Stimulated activated CD4-positive, alpha-beta T cell treated with anti-CD3 and anti-CD28 coated beads, Interleukin-4, amount 100 ng/mL, for 4 hours (primary cell): ENCODE results near the gene GBA3.

Experiments used
- DNase-seq, 2 experiments: peaks; one replicate each; pipeline ENCODE4 v3.0.0-alpha.2; 2020

Gene GBA3

DNA sequence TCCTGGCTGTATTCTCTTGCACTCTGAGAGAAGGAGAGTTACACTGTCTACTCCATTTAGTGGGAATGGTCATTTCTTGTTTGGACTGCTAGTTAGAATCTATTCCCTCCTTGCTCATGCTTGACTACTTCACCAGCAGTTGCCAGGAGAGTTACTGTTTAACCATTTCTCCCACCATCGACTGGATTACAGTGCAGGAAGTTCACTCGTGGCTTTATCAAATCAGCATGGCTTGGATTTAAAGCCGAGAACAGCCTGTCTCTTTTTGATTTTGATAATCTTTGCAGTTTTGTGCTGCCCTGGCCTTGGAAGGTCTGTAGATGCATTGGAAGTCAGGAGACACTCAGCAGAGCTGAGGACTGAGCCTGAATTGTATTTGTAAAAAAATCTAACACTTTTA is 3.2 kb downstream of the GBA3 start:
- DNase-seq = no peak

DNA sequence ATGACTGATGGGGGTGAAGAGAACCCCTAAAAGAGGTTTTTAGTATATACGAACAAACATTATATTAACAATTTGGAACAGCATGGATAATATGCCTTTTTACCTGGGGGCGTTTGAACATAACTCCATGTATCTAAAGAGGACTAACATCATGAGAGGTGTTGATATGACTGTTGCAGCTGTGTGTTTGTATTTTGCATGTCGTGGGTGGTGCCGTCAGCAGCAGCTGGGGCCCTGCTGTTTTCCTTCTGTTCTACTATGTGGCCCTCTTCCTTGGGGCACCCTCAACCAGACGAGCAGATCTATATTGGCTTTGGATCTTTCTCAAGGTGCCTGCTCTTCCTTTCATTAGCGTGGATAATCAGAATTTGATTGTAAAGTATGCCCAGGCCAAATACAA is 11.2 kb downstream of the GBA3 start:
- DNase-seq = no peak

DNA sequence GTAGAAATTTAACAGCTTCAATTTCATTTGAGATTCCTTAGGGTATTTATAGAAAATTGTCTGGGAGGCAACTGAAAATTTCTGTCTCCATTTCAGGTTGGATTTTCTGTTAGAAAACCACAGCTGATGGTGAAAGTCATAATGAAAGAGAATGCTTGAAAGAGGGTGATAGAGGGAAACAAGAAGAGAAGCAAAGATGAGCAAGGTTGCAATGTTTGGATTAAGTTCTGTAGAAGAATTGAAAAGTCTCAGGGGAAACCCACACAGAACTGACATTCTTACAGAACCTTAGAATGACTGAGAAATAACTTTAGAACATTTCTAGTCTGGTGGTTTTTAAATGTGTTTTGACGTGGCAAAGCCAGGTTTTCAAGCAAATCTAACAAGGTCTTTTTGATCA is 14.7 kb downstream of the GBA3 start:
- DNase-seq = no peak

DNA sequence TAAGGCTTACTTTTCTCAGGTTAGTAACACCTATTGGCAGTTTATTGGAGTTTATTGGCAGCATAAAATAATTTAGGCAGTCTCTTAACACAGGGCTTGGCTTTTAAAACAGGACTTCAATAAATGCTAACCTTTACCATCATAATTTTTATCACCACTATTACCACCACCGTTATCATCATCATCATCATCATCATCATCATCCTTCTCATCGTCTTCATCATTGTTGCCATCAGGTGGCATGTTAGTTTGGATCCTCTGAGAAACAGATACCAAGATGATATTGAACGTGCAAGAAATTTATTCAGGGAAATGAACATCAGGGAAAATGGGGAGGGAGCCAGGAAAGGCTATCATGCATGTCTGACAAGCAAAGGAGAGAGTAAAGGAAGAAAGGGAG is 16.2 kb downstream of the GBA3 start:
- DNase-seq = no peak

DNA sequence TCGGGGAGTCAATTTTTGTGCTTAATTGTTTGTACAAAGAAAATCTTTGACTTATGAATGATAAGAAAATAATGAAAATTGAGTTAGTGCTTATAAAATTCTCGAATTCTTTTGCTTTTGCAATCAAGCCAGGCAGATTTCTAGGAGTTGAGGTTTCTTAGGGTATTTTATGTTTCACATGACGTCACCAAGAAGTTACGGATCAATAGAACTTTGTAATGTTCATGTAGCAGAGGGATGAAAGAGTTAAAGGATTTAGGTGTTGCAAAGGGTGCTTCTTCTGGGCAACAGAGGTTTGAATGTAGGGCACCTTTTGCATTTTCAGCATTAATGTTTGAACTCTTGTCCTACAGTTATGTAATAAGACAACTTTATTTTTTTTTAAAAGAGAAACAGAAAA is 19.4 kb downstream of the GBA3 start:
- DNase-seq = no peak

DNA sequence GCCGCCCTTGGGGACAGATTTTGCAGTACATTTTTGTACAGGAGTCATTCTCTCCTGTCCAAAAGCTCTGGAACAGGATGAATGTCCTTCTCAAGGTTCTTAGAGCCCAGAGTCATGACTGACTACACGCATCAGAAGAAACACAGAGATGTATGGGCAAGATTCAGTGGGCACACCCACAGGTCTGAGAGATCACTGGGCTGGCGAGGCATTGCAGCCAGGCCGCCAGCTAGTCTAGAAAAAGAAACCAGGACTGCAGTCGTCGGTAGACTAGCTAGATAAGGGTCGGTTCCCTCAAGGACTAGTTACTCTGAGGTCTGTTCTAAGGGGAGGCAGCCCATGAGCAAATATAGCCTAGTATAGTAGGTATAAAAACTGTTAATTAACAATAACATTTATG is 19.8 kb downstream of the GBA3 start:
- no peak for DNase-seq

DNA sequence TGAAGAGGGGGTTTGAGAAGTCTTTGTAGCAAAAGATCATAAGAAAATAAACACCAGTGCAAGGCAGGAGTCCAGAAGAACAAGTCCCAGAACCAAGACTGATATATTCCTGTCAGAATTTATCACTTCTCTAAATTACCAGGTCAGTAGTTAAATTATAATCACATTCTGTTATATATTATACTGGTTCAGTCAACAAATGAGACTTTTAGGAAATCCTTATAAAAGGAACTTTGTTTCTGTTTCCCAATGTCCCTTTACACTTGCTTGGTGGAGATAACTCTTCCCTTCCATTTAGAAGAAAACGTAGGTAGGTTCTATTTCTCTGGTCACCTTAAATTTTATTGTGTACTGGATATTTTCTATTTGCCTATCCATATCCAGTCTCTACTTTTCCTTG is 21.1 kb downstream of the GBA3 start:
- DNase-seq = no peak

DNA sequence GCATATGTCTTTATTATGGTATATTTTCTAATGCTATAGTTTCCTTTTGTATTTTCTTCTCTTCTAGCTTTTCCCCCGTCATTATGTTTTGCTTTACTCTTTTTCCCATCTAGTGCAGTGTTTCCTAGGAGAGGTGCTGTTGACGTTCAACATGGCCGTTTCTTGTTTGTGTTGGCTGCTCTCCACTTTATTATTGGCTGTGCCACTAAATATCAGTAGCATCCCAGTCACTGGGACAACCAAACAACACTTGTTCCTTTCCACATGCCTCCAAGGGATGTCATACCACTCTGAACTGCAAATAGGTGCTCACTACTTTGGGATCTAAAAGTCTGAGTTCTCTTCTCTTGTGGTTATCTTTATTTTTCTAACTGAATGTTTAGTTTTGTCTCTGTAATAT is 26.5 kb downstream of the GBA3 start:
- DNase-seq = no peak

DNA sequence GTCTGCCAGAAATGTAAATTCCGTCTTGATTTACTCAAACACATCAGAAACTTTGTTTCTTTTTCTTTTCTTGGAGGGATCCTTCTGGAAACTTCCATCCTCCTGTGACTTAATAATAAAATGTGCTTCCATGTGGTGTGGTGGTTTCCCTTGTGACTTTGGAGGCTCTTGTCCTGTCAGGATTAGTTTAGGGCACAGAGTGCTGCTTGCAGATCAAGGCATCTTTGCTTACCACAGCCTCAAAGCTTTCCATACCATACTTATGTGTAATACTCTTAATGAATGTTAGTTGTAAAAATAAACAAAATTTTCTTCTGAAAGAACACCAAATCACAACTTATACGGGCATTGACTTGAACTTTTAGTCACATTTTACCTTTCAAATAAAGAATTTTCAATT is 27.4 kb downstream of the GBA3 start:
- no peak for DNase-seq

DNA sequence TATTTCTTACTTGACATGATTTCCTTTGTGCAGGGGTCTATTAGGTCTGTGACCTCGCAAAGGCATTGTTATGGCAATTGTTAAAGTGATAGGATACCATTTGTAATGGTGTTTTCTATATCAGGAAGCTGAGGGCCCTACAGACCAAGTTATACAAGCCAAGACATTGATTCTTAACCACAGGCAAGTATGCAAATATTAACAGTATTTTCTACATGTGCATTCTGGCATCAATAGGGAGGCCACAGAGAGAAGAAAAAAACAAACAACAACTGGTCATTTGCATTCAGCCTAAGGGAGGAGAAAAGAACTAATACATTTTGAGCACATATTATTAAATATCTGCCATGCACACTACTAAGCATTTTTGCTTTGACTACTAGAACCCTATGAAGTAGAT is 28.5 kb downstream of the GBA3 start:
- DNase-seq = no peak

DNA sequence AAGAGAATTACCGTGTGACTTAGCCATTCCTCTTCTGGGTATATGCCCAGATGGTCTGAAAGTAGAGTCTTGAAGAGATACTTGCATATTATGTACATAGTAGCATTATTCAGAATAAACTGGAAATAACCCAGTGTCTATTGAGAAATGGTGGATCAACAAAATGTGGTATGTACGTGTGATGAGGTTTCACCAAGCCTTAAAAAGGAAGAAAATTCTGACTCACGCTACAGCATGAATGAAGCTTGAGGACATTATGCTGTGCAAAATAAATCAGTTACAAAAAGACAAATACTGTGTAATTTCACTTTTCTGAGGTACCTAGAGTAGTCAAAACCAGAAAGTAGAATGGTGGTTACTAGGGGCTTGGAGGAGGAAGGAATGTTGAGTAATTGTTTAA is 37.3 kb downstream of the GBA3 start:
- DNase-seq = no peak

DNA sequence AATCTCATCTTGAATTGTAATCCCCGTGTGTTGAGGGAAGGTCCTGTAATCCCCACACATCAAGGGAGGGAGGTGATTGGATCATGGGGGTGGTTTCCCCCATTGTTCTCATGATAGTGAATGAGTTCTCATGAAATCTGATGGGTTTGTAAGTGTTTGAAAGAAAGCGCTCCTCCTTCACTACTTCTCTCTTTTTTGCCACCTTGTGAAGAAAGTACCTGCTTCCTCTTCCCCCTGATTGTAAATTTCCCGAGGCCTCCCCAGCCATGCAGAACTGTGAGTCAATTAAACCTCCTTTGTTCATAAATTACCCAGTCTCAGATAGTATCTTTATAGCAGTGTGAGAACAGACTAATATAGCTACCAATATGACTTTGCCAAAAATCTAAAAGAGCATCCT is 41.1 kb downstream of the GBA3 start:
- no peak for DNase-seq

DNA sequence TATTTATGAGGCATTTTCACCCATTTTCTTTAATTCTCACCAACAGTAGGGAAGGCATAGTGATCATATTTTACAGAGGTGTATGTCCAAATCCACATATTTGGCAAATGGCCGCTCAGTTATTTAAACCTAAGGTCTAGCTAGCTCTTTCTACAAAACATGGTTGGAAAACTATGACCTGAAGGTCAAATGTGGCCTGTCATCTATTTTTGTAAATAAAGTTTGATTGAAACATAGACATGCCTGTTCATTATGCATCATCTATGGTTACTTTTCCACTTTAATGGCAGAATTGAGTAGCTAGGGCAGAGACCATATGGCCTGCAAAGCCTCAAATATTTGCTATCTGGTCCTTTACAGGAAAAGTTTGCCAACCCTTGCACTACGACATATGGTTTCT is 44.2 kb downstream of the GBA3 start:
- DNase-seq = no peak

DNA sequence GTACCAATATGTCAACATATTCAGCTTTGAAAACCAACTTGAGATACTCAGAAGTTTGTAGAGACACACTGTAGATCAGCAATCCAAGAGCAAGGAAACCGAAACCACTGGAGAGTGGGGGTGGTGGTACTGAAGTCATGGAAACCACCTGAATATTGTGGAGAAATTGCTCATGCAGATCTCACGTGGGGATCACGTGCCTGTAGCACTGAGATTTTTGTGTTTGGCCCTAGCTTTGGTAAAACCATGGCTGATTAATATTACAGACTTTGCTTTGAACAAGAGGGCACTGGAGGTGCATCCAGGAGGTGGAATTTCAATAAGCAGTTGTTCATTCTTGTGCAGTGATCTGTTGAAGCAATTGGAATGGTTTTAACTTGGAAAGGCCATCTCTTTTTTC is 47.2 kb downstream of the GBA3 start:
- no peak for DNase-seq

DNA sequence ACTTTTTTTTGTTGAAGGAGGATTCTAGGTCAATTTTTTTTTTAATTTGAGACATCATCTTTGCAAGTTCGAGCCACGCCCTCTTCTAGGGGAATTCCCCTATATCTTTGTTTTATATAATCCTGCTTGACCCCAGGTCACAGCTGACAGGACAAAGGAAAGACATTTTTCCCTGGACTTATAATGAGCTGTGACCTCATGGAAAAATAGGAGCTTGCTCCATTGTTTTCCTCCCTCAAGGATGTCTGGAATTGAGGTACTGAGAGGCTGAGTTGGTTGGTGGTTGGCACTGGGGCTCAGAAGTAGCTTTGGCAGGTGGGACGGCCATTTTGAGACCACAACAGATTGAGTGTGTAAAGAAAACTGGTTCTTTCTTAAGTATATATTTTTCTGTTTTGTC is 49.0 kb downstream of the GBA3 start:
- DNase-seq = no peak

DNA sequence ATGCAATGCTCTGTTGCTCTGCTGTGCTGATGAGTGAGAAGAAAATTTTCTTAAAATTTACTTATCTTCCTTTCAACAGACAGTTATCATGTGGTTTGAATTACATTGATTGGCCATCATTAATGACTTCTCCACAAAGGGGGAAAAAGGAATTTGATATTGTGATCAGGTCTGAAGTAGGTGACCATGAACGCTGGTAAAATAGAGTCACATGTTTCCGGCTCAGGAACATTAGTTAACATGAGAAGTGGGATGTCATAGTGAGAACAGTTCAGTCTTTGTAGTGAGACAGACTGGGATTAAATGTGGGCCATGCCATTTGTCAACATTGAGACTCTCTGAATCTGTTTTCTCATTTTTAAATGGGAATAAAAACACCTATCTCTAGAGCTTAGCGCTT is 50.6 kb downstream of the GBA3 start:
- no peak for DNase-seq

DNA sequence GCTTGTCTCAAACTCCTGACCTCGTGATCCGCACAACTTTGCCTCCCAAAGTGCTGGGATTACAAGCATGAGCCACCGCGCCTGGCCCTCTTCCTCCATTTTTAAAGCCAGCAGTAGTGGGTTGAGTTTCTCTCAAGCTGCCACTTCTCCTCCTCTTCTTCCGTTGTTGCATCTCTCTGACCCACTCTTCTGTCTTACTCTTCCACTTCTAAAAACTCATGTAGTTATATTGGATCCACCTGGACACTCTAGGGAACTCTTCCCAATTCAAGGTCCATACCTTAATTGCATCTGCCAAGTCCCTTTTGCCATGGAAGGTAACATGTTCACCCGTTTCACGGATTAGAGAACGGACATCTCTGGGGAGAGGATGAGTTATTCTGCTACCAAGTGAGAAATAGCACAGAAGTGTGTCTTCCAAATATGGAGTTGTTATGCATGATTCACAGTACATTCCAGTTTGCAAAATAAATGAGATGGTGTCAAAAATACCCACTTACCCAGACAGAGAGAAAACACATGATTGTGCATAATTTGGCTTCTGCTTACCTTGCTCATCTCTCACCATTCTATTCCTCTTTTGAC is 51.8 kb downstream of the GBA3 start:
- DNase-seq = no peak

DNA sequence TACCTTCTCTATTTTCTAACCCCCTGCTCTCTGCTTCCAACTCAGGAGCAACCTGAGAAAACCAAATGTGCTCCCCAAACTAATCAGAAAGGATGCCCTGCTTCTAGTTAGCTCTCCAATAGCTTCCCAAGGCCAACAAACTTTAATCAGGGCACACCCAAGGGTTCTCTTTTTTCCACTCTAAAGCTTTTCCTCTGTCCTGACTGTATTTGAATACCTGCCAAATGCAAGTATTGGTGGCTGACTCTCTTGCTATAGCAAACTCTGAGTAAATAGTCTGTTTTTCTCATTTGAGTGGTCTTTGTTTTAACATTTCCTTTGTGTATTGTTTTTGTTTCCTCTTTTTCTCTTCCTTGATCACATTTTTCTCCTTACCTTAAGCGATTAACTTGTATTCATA is 52.5 kb downstream of the GBA3 start:
- DNase-seq = no peak

DNA sequence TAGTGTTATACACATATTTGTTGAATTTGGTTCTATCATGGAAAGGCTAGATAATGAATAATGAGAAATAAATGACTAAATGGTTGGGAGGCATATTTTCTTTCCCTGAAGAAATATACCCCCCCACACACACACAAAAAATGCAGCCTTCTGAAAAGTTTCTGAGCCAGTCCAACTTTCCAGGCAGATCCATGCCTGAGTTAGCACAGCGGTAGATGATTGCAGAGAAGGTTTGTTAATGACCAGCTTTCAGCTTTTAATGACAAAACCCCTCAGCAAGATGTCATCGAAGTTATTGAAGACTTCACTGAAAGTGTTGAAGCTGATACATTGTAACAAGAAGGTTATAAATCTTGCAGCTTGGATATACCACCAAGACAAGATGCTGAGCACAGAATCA is 61.4 kb downstream of the GBA3 start:
- DNase-seq = no peak

DNA sequence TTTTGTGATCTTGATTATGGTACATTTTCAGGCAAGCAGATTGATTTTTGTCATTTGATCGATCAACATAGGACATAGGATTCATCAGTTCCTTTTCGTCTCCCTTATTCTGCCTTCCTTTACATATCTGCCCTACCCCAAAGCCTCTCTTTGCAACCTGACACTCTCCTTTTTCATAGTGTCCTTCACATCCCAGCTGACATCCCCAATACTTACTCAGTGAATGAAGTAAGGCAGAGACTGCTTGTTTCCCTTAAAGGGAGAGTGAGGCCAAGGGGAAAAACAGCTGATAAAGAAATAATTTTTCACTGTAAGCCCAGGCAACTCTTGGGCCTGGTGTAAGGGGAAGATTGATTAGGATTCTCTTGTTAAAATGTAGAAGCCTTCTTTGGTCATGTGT is 69.8 kb downstream of the GBA3 start:
- no peak for DNase-seq

DNA sequence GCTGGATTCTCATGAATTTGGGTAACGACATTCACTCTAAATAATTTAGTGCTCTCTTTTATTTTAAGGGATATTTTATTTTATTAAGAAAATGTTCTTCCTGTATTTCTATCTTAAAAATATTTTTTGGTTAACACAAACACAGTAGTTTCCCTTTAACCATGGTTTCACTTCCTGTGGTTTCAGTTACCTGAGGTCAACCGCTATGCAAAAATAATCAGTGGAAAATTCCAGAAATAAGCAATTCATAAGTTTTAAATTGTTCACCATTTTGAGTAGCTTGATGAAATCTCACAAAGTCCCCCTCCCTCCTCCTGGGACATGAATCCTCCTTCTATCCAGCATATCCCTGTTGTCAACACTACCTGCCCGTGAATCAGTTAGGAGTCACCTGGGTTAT is 71.4 kb downstream of the GBA3 start:
- no peak for DNase-seq

DNA sequence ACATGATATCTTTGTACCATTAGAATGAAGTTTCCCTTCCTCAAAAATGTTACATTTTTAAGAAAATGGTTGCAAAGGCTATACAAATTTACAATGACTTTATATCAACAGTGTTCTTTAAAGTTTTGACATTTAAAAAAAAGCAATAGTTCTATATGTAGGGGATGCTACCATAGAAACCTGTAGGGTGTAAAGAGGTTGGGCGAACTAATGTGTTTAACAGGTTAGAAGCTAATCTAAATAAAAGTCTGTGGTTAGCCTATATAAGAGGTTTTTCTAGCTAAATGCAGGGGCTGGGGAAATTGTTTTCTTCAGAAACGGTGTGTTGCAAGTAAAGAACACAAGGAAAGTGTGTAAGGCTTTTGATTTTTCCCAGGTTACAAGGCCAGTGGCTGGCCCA is 73.3 kb downstream of the GBA3 start:
- DNase-seq = no peak

DNA sequence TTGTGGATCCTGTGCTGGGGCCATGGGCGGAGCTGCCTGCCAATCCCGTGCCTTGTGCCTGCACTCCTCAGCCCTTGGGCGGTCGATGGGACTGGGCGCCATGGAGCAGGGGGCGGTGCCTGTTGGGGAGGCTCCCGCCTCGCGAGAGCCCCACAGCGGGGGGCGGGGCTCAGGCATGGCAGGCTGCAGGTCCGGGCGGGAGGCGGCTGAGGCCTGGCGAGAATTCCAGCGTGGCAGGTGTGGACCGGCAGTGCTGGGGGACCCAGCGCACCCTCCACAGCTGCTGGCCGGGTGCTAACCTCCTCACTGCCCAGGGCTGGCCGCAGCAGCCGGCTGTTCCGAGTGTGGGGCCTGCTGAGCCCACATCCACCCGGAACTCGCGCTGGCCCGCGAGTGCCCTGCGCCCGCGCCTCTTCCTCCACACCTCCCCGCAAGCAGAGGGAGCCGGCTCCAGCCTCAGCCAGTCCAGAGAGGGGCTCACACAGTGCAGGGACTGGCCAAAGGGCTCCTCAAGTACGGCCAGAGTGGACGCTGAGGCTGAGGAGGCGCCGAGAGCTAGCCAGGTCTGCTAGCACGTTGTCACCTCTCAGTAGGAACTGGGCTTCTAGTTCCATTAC is 85.9 kb downstream of the GBA3 start:
- DNase-seq = no peak

DNA sequence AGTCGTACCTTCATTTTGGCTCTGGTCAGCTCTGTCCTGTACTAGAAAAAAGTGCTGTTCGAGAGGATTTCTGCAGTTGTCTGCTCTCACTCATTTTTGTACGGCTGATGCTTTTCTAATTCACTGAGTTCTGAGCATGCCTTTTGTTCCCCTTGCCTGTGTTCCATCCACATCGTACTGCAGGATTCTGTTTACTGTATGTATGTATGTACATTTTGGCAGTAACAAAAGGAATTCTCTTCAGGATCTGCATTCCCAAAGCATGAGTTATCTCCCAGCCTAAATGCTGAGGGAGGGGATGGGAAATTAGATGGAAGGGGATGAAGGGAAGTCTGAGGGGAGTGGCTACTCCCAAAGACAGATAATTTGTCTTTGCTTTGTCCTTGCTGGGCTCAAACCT is 87.6 kb downstream of the GBA3 start:
- DNase-seq = no peak

DNA sequence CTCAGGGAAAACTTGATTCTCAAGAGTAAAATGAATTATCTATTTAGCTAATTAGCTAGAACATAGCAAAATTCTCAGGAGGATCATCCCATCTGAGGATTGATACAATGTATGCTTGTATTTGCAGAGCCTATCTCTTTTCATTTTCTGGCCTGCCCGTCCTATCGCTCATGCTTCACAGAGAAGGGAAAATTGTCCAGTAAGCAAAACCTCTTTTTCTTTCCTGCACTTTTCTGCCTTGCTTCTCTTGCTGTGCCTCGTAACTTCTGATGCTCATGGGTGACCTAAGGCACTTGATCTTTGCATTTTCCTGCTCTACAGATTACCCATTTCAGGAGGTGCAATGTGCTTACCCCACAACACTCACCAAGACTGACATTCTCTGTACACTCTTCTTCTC is 88.1 kb downstream of the GBA3 start:
- DNase-seq = no peak
